Endothelial cell of umbilical vein (primary cell): ENCODE data around the gene ABCB9. TPM values are rescaled to one million over a fixed set of nuclear protein-coding genes. Genes with fewer than 3 reads are reported as not detected.

Experiments
- BruUV-seq: library from RNA; stranded (reverse); fragments of 400-500 nt; replicated peaks from 2 replicates; lab custom pipeline; 2021; lab: Mats Ljungman, UMichigan
- CTCF ChIA-PET: fragments of 300-600, 350-600 bp; sonication (Branson Sonifier 250); formaldehyde crosslinking; loops from one replicate; lab custom pipeline; 2021; ENCODE audit warnings: antibody characterized with exemption, inconsistent platforms; lab: Charles Lee
- POLR2A ChIA-PET: fragments of 300-600, 350-600 bp; sonication (Branson Sonifier 250); formaldehyde crosslinking; loops from one replicate; lab custom pipeline; 2021; ENCODE audit warnings: antibody characterized with exemption, inconsistent platforms; lab: Charles Lee
- DNase-seq: peaks from one replicate; pipeline ENCODE4 v3.0.0-alpha.2; 2011; ENCODE audit warnings: low read depth, low spot score
- FAIRE-seq: peaks from 2 replicates; lab custom pipeline; 2011; peaks lifted over from hg19 to GRCh38; lab: Jason Lieb, UNC
- H2AFZ ChIP-seq: 2 replicates; pipeline ENCODE4 v1.6.0; 2012; ENCODE audit warnings: low read depth, low read length, control low read depth, inconsistent platforms
- H3K27ac ChIP-seq: 2 replicates; pipeline ENCODE4 v1.5.1; 2011; ENCODE audit warnings: low read depth, mild to moderate bottlenecking, control low read depth, low read length, moderate library complexity; ENCODE audit not compliant: insufficient read depth
- H3K27me3 ChIP-seq, 2 experiments: 2 replicates each; pipeline versions ENCODE4 v1.6.0 to v1.6.1; 2011; ENCODE audit warnings: low read length in 2 of 2, mixed read lengths in 1 of 2; ENCODE audit not compliant: control insufficient read depth in 2 of 2, insufficient read depth in 2 of 2
- H3K36me3 ChIP-seq, 2 experiments: 2 replicates in 1 of 2; 3 replicates in 1 of 2; pipeline ENCODE4 v1.5.1; 2011; ENCODE audit warnings: low read length in 2 of 2, mild to moderate bottlenecking in 1 of 2, moderate library complexity in 1 of 2; ENCODE audit not compliant: control insufficient read depth in 2 of 2, insufficient read depth in 2 of 2; ENCODE audit errors: extremely low read depth in 1 of 2
- H3K4me1 ChIP-seq: 3 replicates; pipeline ENCODE4 v1.5.1; 2011; ENCODE audit warnings: mild to moderate bottlenecking, low read length; ENCODE audit not compliant: control insufficient read depth, insufficient read depth; ENCODE audit errors: extremely low read depth
- H3K4me2 ChIP-seq: 2 replicates; pipeline ENCODE4 v1.6.1; 2011; ENCODE audit warnings: low read length, control low read depth, mixed read lengths; ENCODE audit not compliant: insufficient read depth
- H3K4me3 ChIP-seq, 3 experiments: fragments of 200-600 bp in 1 of 3; sonication (generic), shearing (Covaris generic) in 1 of 3; replicated peaks in 1 of 3; 2 replicates each; pipeline ENCODE4 v1.5.1; 2011 to 2016; ENCODE audit warnings: control low read depth in 3 of 3, low read length in 3 of 3, mild to moderate bottlenecking in 2 of 3, inconsistent platforms in 1 of 3, low read depth in 1 of 3, moderate library complexity in 1 of 3; ENCODE audit not compliant: insufficient read depth in 1 of 3
- H3K79me2 ChIP-seq: 2 replicates; pipeline ENCODE4 v1.6.0; 2012; ENCODE audit warnings: low read length, inconsistent platforms; ENCODE audit not compliant: control insufficient read depth, insufficient read depth
- H3K9ac ChIP-seq: replicated peaks from 2 replicates; pipeline ENCODE3; 2011; ENCODE audit warnings: low read length, control low read depth; ENCODE audit not compliant: insufficient read depth; ENCODE audit errors: extremely low read depth
- H3K9me1 ChIP-seq: replicated peaks from 3 replicates; pipeline ENCODE4 v1.6.0; 2011; ENCODE audit warnings: mild to moderate bottlenecking, low read length; ENCODE audit not compliant: control insufficient read depth, insufficient read depth; ENCODE audit errors: extremely low read depth
- H3K9me3 ChIP-seq: replicated peaks from 2 replicates; pipeline ENCODE4 v1.5.1; 2012; ENCODE audit warnings: low read length, inconsistent platforms; ENCODE audit not compliant: control insufficient read depth, insufficient read depth
- H4K20me1 ChIP-seq: replicated peaks from 2 replicates; pipeline ENCODE3; 2011; ENCODE audit warnings: mild to moderate bottlenecking, low read length; ENCODE audit not compliant: control insufficient read depth, insufficient read depth; ENCODE audit errors: extremely low read depth
- CTCF ChIP-seq, 2 donors: IDR thresholded peaks; 1 replicate in 1 of 2; 2 replicates in 1 of 2; pipeline ENCODE4 v1.5.1; 2011; ENCODE audit warnings: low read length in 2 of 2, mild to moderate bottlenecking in 2 of 2, moderate library complexity in 2 of 2, control low read depth in 1 of 2, inconsistent platforms in 1 of 2, low read depth in 1 of 2; ENCODE audit not compliant: insufficient read depth in 1 of 2; ENCODE audit errors: extremely low read depth in 1 of 2
- EZH2 ChIP-seq: IDR thresholded peaks from 2 replicates; pipeline ENCODE4 v1.6.1; 2012; ENCODE audit warnings: borderline replicate concordance, low read depth, mild to moderate bottlenecking, moderate library complexity, low read length, inconsistent platforms; ENCODE audit not compliant: severe bottlenecking
- FOS ChIP-seq: IDR thresholded peaks from 2 replicates; pipeline ENCODE4 v1.6.1; 2011; ENCODE audit warnings: mild to moderate bottlenecking, low read length, moderate library complexity, borderline replicate concordance; ENCODE audit not compliant: insufficient read depth
- GATA2 ChIP-seq: IDR thresholded peaks from 2 replicates; pipeline ENCODE4 v1.7.0; 2011; ENCODE audit warnings: low read depth, mild to moderate bottlenecking, moderate library complexity, mixed read lengths, low read length; ENCODE audit not compliant: insufficient read length, insufficient read depth
- JUN ChIP-seq: IDR thresholded peaks from 2 replicates; pipeline ENCODE4 v1.6.1; 2011; ENCODE audit warnings: borderline replicate concordance, low read depth; ENCODE audit not compliant: insufficient read length, insufficient read depth
- MYC ChIP-seq: IDR thresholded peaks from one replicate; pipeline ENCODE4 v1.6.1; 2011; ENCODE audit warnings: mild to moderate bottlenecking, low read depth, low read length
- POLR2A ChIP-seq: IDR thresholded peaks from 2 replicates; pipeline ENCODE4 v1.6.1; 2012; ENCODE audit warnings: low read depth, mild to moderate bottlenecking, control low read depth, low read length
- POLR2AphosphoS5 ChIP-seq: IDR thresholded peaks from 2 replicates; pipeline ENCODE4 v1.6.1; 2012; ENCODE audit warnings: low read depth, mild to moderate bottlenecking, control low read depth, low read length, moderate library complexity; ENCODE audit not compliant: insufficient read depth
- dilution Hi-C: fragments of 300-500 bp; cut with MboI; formaldehyde crosslinking; loops from one replicate; pipeline ENCODE4 v1.15.0; 2019; ENCODE audit warnings: low sequenced_read_pairs; ENCODE audit not compliant: extremely low pct_ligation_motif_present
- intact Hi-C: fragments of 100-400 bp; cut with micrococcal nuclease; formaldehyde crosslinking; loops from one replicate; pipeline ENCODE4 v1.10.0; 2022
- polyA plus RNA-seq, 4 experiments: library from polyadenylated mRNA; depleted of rRNA in 3 of 4; stranded (reverse) in 3 of 4; unstranded in 1 of 4; fragments of >200 nt; gene quantifications; 2 replicates each; pipeline versions ENCODE4 v1.2.1 to v1.2.3, GENCODE V29; 2011 to 2012; ENCODE audit warnings: missing spikeins in 1 of 4
- total RNA-seq: library from RNA; stranded (reverse); gene quantifications from 2 replicates; pipeline ENCODE4 v1.2.3, GENCODE V29; 2021
- TF ChIP-seq, protein P1 (sequence below): IDR thresholded peaks from 2 replicates; pipeline ENCODE4 v1.6.1; 2011; ENCODE audit not compliant: insufficient read depth, insufficient read length

ABCB9 gene
- total and polyA plus RNA-seq, 2 donors (not counting 3 experiments of a cell fraction or from before 2014, with no cell fraction given): 11.7 to 16.9 TPM

DNA sequence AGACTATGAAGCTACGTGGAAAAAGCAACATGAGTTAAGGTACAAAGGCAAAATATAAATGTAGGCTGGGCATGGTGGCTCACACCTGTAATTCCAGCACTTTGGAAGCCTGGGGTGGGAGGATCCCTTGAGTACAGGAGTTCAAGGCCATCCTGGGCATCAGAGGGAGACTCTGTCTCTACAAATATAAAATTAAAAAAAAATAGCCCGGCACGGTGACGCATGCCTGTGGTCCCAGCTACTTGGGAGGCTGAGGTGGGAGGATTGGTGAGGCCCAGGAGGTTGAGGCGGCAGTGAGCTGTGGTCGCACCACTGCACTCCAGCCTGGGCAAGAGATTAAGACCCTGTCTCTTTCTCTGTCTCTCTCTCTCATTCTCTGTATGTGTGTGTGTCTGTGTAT lies 66.4 kb downstream of the ABCB9 start:
- FAIRE-seq (no peak), DNase-seq (no peak)
- Histone ChIP-seq H3K36me3 (no peaks in the 10 kb centered on the region), H3K4me1 (peaks cover 6% of the 10 kb centered on the region), H2AFZ (no peak overlapping the region), H3K79me2 (peaks cover 7% of the 10 kb centered on the region), H3K4me2 (no peak overlapping the region), H3K27ac (no peak overlapping the region), H3K9me3 (no peaks in the 10 kb centered on the region), H3K4me3 (no peak overlapping the region), H3K9me1 (no peaks in the 10 kb centered on the region), H3K9ac (no peak overlapping the region), H3K27me3 (peaks cover 6 to 12% of the 10 kb centered on the region in 2 experiments), H4K20me1 (no peaks in the 10 kb centered on the region)
- intact Hi-C loops: loop anchor here (5.0 kb wide), 1 partner anchor 42 kb away; no protein-coding TSS in a partner anchor
- ChIA-PET CTCF (interaction anchor here (2.2 kb wide), 1 partner anchor 9 kb away, joined by 7 read pairs; no protein-coding TSS in a partner anchor), POLR2A (no interaction called here)
- BruUV-seq: no TSS peak
- dilution Hi-C loops: no loop called here
- TF ChIP-seq POLR2A: no peak
- TF ChIP-seq EZH2: no peak
- TF ChIP-seq JUN: no peak
- TF ChIP-seq MYC: no peak
- TF ChIP-seq CTCF (IDR thresholded peaks at IDR 0.05; ENCODE audit: extremely low read depth in 1 of 2, insufficient read depth in 1 of 2, low read depth in 1 of 2, low read length in 2 of 2): no peak
- no peak for TF ChIP-seq FOS
- TF ChIP-seq, protein P1, sequence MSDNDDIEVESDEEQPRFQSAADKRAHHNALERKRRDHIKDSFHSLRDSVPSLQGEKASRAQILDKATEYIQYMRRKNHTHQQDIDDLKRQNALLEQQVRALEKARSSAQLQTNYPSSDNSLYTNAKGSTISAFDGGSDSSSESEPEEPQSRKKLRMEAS: no peak
- TF ChIP-seq GATA2: no peak
- no peak for TF ChIP-seq POLR2AphosphoS5
